ENCODE measurements around the gene EFL1. TPM values are rescaled to one million over a fixed set of nuclear protein-coding genes. Genes with fewer than 3 reads are reported as not detected.
A peak's percentile ranks its signal among the peaks of the same experiment; 100 is the strongest.
"Not testable (repeated sequence)": the region's sequence is repeated elsewhere in the genome, so short reads cannot be mapped to it uniquely, and the experiment has no call there.

The EFL1 gene
- total RNA-seq, 4 donors from 2014 or later, result 35.0 to 57.9 (median 46.5) TPM

DNA sequence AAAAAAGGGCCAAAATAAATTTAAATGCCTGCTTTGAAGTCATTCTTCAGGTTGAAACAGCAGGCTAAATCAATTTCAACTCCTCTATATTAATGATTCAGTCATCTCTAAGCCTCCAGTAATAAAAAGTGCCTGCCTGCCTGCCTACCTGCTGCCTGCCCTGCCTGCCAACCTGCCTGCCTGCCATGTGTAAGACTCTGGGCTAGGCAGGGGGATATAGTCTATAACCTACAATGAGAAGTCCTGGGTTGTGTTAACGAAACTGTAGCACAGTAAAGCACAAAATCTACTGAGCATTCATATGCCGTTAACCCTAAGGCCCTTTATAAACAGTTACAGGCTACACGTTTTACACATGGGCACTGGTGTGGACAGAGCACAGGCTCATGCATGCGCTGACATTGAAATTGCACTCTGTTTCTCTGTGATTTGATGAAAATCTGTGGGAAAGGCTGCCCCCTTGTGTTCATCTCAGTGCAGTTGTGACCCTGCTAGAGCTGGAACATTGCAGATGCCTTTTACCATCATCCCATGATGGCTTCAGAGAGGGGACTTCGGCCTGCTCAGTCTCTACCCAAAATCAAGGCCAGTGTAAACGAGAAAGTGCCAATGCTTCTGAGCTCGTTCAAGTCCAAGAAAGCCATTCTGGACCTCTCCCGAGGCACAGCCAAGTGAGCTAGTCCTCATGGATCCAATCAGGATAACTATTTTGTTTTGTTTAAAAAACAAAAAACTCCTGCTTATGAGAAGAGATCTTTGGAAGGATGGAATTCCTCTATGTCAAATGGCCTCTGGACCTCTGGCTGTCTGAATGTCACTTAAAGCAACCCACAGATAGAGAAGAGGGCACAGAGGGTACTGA lies 64.6 kb downstream of the EFL1 start:
- no peaks in the 10 kb centered on the region for H3K36me3 ChIP-seq
- WGBS, 2 donors (ENCODE audit: low coverage in 1 of 2), result 30 to 38% methylated on average over 5 to 8 of the region's 8 CpGs
- H3K27me3 ChIP-seq, result no peaks in the 10 kb centered on the region
- intact Hi-C loops (cut with DNase I; ENCODE audit: low total_unique reads), result no loop called here
- TF ChIP-seq EP300 (IDR thresholded peaks at IDR 0.05; ENCODE audit: low read depth), result no peak
- TF ChIP-seq, protein P1, sequence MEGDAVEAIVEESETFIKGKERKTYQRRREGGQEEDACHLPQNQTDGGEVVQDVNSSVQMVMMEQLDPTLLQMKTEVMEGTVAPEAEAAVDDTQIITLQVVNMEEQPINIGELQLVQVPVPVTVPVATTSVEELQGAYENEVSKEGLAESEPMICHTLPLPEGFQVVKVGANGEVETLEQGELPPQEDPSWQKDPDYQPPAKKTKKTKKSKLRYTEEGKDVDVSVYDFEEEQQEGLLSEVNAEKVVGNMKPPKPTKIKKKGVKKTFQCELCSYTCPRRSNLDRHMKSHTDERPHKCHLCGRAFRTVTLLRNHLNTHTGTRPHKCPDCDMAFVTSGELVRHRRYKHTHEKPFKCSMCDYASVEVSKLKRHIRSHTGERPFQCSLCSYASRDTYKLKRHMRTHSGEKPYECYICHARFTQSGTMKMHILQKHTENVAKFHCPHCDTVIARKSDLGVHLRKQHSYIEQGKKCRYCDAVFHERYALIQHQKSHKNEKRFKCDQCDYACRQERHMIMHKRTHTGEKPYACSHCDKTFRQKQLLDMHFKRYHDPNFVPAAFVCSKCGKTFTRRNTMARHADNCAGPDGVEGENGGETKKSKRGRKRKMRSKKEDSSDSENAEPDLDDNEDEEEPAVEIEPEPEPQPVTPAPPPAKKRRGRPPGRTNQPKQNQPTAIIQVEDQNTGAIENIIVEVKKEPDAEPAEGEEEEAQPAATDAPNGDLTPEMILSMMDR (IDR thresholded peaks at IDR 0.05), result peak; percentile 59 to 73 (median 70)
- TF ChIP-seq POLR2AphosphoS5 (IDR thresholded peaks at IDR 0.05), result no peak
- TF ChIP-seq POLR2A (IDR thresholded peaks at IDR 0.05), result no peak
- peak; percentile 60 for DNase-seq
- H3K4me1 ChIP-seq, result no peaks in the 10 kb centered on the region
- no peak overlapping the region for H3K27ac ChIP-seq
- in situ Hi-C loops (cut with MboI; ENCODE audit: low pct_ligation_motif_present in 1 of 4, low pct_unique_long_range_greater_than_20kb in 1 of 4, low sequenced_read_pairs in 3 of 4), result no loop called here
- H3K9me3 ChIP-seq, result no peaks in the 10 kb centered on the region
- no peak overlapping the region for H3K4me3 ChIP-seq

DNA sequence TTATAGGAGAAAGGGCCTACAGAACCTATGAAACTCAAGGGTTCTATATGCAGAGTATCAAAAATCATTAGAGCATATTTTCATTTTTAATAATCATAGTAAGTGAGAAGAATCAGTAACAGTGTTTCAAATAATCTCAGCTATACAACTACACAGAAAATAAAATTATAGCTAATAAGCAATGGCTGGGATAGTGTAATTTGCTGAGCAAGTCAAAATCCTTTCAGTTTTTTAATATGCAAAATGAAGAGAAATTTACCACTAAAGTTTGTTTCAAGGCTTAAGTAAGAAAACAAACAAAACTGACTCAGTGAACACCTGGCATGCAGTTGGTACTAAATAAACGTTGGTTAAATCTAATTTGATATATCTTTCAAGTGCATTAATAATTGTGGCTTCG lies 66.2 kb downstream of the EFL1 start:
- no peaks in the 10 kb centered on the region for H3K9me3 ChIP-seq
- in situ Hi-C loops (cut with MboI; ENCODE audit: low pct_ligation_motif_present in 1 of 4, low pct_unique_long_range_greater_than_20kb in 1 of 4, low sequenced_read_pairs in 3 of 4) (no loop called here), intact Hi-C loops (cut with DNase I; ENCODE audit: low total_unique reads) (no loop called here)
- H3K27me3 ChIP-seq, result no peaks in the 10 kb centered on the region
- no peak overlapping the region for H3K27ac ChIP-seq
- H3K4me1 ChIP-seq, result no peaks in the 10 kb centered on the region
- DNase-seq, result no peak
- TF ChIP-seq POLR2AphosphoS5 (IDR thresholded peaks at IDR 0.05) (no peak), POLR2A (IDR thresholded peaks at IDR 0.05) (no peak), EP300 (IDR thresholded peaks at IDR 0.05; ENCODE audit: low read depth) (no peak)
- TF ChIP-seq, protein P1 (IDR thresholded peaks at IDR 0.05), result no peak
- WGBS, 2 donors (ENCODE audit: low coverage in 1 of 2), result 72% methylated on average over 2 of the region's 2 CpGs
- H3K36me3 ChIP-seq, result no peaks in the 10 kb centered on the region
- H3K4me3 ChIP-seq, result no peak overlapping the region

DNA sequence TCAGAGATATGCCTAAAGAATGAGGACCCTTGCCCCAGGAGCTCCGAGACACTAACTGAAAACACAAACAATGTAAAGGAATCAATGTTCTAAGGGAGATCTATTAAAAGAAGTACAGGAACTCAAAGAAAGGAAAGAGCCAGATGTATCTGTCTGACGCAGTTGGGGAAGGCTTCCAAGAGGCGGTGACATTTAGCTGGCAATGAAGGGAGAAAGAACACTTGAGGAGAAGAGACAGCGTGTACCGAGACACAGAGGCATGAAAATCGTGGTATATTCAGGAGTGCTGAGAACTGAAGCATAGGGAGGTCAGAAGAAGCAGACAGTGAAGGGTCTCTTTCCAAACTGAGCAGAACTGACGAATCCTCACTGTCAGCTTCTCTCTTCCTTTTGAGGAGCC lies 66.7 kb downstream of the EFL1 start:
- H3K4me1 ChIP-seq; DNase-seq; H3K9me3 ChIP-seq; intact Hi-C loops (cut with DNase I; ENCODE audit: low total_unique reads); H3K27me3 ChIP-seq; H3K4me3 ChIP-seq; in situ Hi-C loops (cut with MboI; ENCODE audit: low pct_ligation_motif_present in 1 of 4, low pct_unique_long_range_greater_than_20kb in 1 of 4, low sequenced_read_pairs in 3 of 4); H3K27ac ChIP-seq; H3K36me3 ChIP-seq: not testable (repeated sequence)
- WGBS, 2 donors (ENCODE audit: low coverage in 1 of 2), result 88 to 94% methylated on average over 7 of the region's 7 CpGs

DNA sequence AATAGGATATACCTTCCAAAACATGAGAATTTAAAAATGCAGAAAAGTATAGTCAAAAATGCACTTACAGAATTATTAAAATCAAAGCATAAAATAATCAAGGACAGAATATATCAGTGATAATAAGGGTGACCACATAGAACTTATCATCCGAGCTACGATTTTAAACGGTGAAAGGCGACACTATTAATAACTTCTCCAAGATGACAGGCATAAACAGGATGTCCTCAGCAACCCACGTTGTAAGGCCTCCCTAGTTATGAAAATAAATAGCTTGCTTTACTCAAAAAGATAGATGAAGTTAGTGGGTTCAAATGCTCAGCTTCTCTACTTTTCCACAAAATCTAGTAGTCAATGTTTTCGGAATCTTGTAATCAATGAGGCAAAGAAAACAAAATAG lies 68.0 kb downstream of the EFL1 start:
- DNase-seq; in situ Hi-C loops (cut with MboI; ENCODE audit: low pct_ligation_motif_present in 1 of 4, low pct_unique_long_range_greater_than_20kb in 1 of 4, low sequenced_read_pairs in 3 of 4); H3K4me3 ChIP-seq; H3K27ac ChIP-seq; intact Hi-C loops (cut with DNase I; ENCODE audit: low total_unique reads); H3K36me3 ChIP-seq; H3K27me3 ChIP-seq; H3K4me1 ChIP-seq; H3K9me3 ChIP-seq: not testable (repeated sequence)
- WGBS, 2 donors (ENCODE audit: low coverage in 1 of 2), result 83 to 90% methylated on average over 6 of the region's 6 CpGs

DNA sequence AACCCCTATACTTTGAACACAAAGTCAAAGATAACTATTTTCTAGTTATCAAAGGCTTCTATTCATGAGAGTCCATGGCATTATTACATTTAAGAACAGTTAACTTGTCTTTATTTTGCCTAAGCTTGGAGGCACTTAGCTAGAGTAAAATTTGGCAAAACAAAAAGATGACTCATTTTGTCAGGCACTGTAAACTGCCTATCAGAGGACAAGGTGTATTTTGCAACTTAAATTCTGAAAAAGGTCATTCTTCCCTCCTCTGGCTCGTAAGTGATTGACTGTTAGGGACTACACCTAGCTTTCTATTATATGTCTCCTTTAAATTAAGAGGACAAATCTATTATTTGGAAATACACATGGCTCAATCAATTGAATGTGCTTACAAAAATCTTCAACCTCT lies 69.1 kb downstream of the EFL1 start:
- DNase-seq; H3K9me3 ChIP-seq; intact Hi-C loops (cut with DNase I; ENCODE audit: low total_unique reads); H3K4me3 ChIP-seq; in situ Hi-C loops (cut with MboI; ENCODE audit: low pct_ligation_motif_present in 1 of 4, low pct_unique_long_range_greater_than_20kb in 1 of 4, low sequenced_read_pairs in 3 of 4); H3K4me1 ChIP-seq; H3K27me3 ChIP-seq; H3K27ac ChIP-seq; H3K36me3 ChIP-seq: not testable (repeated sequence)
- WGBS, 2 donors (ENCODE audit: low coverage in 1 of 2), result no CpG with 5 or more reads among the region's 1 CpG

DNA sequence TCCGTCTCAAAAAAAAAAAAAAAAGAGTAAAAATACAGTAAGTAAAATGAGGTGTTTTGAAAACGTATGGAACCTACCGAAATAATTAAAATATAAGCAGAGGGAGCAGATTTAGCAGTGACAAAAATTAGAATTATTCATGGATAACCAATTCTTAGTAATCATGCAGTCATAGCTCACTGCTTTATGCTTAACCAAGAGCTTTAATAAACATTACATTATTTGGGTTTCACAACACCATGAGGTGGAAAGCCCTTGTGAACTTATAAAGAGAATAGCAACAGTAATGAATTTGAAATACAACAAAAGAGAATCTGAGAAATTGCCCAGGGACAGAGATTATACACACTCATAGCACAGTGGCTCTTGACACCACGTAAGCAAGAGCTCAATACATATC lies 70.1 kb downstream of the EFL1 start:
- H3K9me3 ChIP-seq; H3K27ac ChIP-seq; intact Hi-C loops (cut with DNase I; ENCODE audit: low total_unique reads); H3K4me3 ChIP-seq; in situ Hi-C loops (cut with MboI; ENCODE audit: low pct_ligation_motif_present in 1 of 4, low pct_unique_long_range_greater_than_20kb in 1 of 4, low sequenced_read_pairs in 3 of 4); H3K36me3 ChIP-seq; H3K27me3 ChIP-seq; DNase-seq; H3K4me1 ChIP-seq: not testable (repeated sequence)
- 91 to 92% methylated on average over 4 of the region's 4 CpGs for WGBS, 2 donors (ENCODE audit: low coverage in 1 of 2)
